Upper lobe of right lung (tissue), 1 donor: Measurements from ENCODE around the gene FBXO7. TPM values are rescaled to one million over a fixed set of nuclear protein-coding genes. Genes with fewer than 3 reads are reported as not detected.

ENCODE experiments used
- ATAC-seq: fragments of 200-7000 bp; cut with Tn5 transposase; one replicate; pipeline ENCODE4 v1.9.1; 2020; ENCODE audit warnings: mild to moderate bottlenecking, moderate library complexity
- DNase-seq: peaks from one replicate; pipeline ENCODE4 v3.0.0-alpha.2; 2020
- H3K27ac ChIP-seq: fragments of 200-600 bp; one replicate; pipeline ENCODE4 v1.8.0; 2022
- H3K27me3 ChIP-seq: fragments of 200-600 bp; one replicate; pipeline ENCODE4 v1.8.0; 2022; ENCODE audit warnings: mild to moderate bottlenecking
- H3K36me3 ChIP-seq: fragments of 200-600 bp; one replicate; pipeline ENCODE4 v1.8.0; 2022
- H3K4me1 ChIP-seq: fragments of 200-600 bp; one replicate; pipeline ENCODE4 v1.8.0; 2022
- H3K4me3 ChIP-seq: fragments of 200-600 bp; one replicate; pipeline ENCODE4 v1.8.0; 2022; ENCODE audit warnings: mild to moderate bottlenecking
- H3K9me3 ChIP-seq: fragments of 200-600 bp; one replicate; pipeline ENCODE4 v1.8.0; 2022
- intact Hi-C: fragments of 100-400 bp; cut with DNase I; formaldehyde crosslinking; loops from one replicate; pipeline ENCODE4 v1.11.0; 2022
- total RNA-seq: library from RNA; stranded (reverse); fragmentation: NEBNext Ultra II Directional; extraction: Animal tissue kit (Norgen Biotek cat#: 25700); gene quantifications from one replicate; pipeline ENCODE4 v1.2.1, GENCODE V29; 2021
- TF ChIP-seq, protein P1 (sequence below): fragments of 200-600 bp; IDR thresholded peaks from one replicate; pipeline ENCODE4 v1.8.0; 2022; ENCODE audit warnings: antibody characterized with exemption
- donor health status: DM: no; HTN: yes; CAD: no; lungs with severe emphysema.

FBXO7 gene
- total RNA-seq, 1 donor from 2014 or later = 96.4 TPM

DNA sequence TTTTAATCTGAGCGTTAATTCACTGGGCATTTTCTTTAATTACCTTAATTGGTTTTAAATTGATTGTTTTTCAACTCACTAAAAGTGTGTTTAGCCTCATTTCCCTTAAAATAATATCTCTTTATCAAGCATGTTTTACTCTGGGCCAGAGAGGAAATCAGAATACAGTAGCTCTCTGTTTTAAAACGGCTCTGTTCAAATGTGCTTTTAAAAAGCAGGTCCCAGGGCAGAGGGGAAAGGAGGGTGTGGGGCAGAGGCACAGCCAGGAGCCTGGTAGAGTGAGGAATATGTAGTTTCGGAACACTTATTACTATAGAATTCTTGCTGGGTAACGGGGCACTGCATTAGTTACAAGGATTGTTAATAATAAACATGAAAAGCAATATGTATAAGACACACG is 47.6 kb downstream of the FBXO7 start:
- TF ChIP-seq, protein P1, sequence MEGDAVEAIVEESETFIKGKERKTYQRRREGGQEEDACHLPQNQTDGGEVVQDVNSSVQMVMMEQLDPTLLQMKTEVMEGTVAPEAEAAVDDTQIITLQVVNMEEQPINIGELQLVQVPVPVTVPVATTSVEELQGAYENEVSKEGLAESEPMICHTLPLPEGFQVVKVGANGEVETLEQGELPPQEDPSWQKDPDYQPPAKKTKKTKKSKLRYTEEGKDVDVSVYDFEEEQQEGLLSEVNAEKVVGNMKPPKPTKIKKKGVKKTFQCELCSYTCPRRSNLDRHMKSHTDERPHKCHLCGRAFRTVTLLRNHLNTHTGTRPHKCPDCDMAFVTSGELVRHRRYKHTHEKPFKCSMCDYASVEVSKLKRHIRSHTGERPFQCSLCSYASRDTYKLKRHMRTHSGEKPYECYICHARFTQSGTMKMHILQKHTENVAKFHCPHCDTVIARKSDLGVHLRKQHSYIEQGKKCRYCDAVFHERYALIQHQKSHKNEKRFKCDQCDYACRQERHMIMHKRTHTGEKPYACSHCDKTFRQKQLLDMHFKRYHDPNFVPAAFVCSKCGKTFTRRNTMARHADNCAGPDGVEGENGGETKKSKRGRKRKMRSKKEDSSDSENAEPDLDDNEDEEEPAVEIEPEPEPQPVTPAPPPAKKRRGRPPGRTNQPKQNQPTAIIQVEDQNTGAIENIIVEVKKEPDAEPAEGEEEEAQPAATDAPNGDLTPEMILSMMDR = no peak
- no peaks in the 10 kb centered on the region for H3K36me3 ChIP-seq
- no peak for DNase-seq
- no peak overlapping the region for H3K27ac ChIP-seq
- H3K27me3 ChIP-seq = no peaks in the 10 kb centered on the region
- no peaks in the 10 kb centered on the region for H3K4me1 ChIP-seq
- no peak overlapping the region for H3K4me3 ChIP-seq
- H3K9me3 ChIP-seq = no peaks in the 10 kb centered on the region
- intact Hi-C loops = loop anchor here (10.0 kb wide), 1 partner anchor 473 kb away; no protein-coding TSS in a partner anchor
- ATAC-seq = no peak

DNA sequence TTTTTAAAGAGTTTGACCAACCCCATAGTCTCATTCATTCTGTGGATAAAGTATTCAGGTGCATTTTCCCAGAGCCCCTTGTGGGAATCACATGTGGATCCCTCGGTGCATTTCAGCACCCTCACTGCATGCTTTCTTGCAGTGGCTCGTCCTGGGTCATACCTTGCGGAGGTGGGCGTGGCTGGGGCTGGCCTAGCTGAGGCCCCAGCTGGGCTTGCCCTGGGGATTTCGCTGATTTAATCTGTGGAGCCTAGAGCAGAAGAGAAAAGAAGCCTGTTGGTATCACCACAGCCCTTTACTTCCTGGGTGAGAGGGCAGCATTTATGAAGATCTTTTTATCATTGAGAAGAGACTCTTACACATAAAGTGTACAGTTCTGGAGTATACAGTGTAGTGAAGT is 53.1 kb downstream of the FBXO7 start:
- H3K27ac ChIP-seq = no peak overlapping the region
- intact Hi-C loops = loop anchor here (2.0 to 10.0 kb wide), 2 partner anchors 269 to 467 kb away; no protein-coding TSS in a partner anchor
- TF ChIP-seq, protein P1 = no peak
- H3K36me3 ChIP-seq = no peaks in the 10 kb centered on the region
- DNase-seq (no peak), ATAC-seq (no peak)
- H3K27me3 ChIP-seq = no peaks in the 10 kb centered on the region
- H3K4me3 ChIP-seq = no peak overlapping the region
- H3K4me1 ChIP-seq = peaks cover 29% of the 10 kb centered on the region
- H3K9me3 ChIP-seq = no peaks in the 10 kb centered on the region

DNA sequence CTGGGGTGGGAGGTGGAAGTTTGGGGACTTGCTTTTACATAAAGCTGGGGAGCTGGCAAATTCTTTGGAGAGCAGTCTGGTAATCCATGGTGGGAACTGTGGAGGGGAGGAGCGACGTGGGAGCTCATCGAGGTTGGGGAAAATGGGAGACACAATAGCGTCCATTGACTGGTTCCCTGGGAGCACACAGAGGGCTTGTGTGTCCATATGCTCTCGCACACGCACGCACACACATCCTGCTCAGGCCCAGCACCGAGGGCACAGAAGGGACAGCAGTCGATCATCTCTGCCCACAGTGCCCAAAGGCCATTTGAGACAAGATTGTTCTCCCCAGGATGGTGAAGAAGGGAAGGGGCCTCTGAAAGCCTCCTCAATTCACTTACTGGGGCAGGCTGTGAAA is 53.7 kb downstream of the FBXO7 start:
- no peaks in the 10 kb centered on the region for H3K36me3 ChIP-seq
- DNase-seq (no peak), ATAC-seq (no peak)
- intact Hi-C loops = loop anchor here (2.0 to 10.0 kb wide), 2 partner anchors 268 to 466 kb away; no protein-coding TSS in a partner anchor
- H3K9me3 ChIP-seq = no peaks in the 10 kb centered on the region
- no peak overlapping the region for H3K4me3 ChIP-seq
- no peaks in the 10 kb centered on the region for H3K27me3 ChIP-seq
- H3K4me1 ChIP-seq = peaks cover 33% of the 10 kb centered on the region
- TF ChIP-seq, protein P1 = no peak
- H3K27ac ChIP-seq = no peak overlapping the region

DNA sequence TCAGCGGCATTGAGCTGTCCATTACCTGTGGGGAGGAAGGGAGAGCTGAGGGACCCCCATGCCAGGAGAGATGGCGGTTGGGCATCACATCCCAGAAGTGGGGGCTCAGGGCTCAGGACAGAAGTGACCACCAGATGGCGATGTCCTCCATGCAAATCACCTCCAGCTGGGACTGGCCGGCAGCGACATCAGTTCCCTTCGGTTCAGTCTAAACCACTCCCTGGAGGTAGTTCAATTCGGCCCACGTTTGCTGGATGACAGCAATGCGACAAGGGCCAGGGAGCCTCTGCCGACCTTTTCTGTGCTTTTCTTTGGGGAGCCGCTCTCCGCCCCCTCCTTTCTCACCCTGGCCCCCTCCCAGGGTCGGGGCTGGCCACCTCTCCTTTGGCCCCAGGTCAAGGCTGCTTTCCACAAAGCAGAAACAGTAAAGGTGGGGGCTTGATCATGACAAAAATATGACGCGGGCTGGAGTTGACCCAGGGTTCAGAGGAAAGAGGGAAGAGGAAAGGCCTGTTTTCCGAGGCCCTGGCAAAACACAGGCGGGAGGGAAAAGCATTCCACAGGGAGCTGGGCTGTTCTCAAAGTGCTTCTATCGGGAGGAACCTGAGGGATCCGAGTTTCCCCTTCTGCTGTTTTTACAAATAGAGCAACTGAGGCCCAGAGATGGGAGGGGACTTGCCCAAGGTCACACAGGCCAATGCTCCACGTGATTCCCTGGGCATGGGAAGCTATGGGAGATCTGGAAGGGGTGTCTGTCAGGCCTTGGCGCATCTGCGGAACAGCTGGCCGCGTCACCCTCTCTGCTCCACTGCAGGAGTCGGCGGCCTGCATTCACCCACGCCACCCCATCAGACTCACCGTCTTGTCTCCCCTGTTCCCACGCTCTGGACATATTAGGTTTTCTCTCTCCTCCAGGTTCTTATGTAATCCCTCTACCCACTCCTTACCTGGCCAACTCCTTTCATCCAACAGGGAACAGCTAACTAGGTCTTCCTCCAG is 54.7 kb downstream of the FBXO7 start:
- DNase-seq (peak; percentile 86), ATAC-seq (peak; percentile 85)
- TF ChIP-seq, protein P1 = peak; percentile 83
- no peaks in the 10 kb centered on the region for H3K27me3 ChIP-seq
- intact Hi-C loops = loop anchor here (2.0 to 10.0 kb wide), 2 partner anchors 268 to 466 kb away; no protein-coding TSS in a partner anchor
- H3K9me3 ChIP-seq = no peaks in the 10 kb centered on the region
- H3K4me1 ChIP-seq = peaks cover 40% of the 10 kb centered on the region
- peak overlapping the region; percentile 71 for H3K27ac ChIP-seq
- no peaks in the 10 kb centered on the region for H3K36me3 ChIP-seq
- no peak overlapping the region for H3K4me3 ChIP-seq

DNA sequence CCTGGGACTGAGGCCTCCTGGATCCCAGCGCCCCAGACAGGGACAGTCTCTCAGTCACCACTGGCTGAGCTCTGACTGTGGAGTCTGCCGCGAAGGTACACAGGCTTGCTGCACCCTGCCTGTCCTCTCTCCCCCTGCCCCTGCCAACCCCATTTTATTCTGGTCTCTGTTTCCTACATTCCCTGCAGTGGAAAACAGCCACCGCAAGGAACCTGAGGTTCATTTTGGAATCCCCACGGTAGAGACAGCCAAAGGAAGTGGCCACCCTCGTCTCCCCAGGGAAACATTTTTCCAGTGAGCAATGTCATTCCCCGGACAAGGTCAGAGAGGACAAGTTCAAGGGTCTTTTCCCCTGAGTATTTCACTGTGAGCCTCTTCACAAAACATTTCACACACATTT is 56.6 kb downstream of the FBXO7 start:
- Histone ChIP-seq H3K9me3 (no peaks in the 10 kb centered on the region), H3K4me3 (no peak overlapping the region), H3K27me3 (no peaks in the 10 kb centered on the region), H3K36me3 (no peaks in the 10 kb centered on the region), H3K27ac (peak overlapping the region; percentile 71), H3K4me1 (peaks cover 40% of the 10 kb centered on the region)
- intact Hi-C loops = no loop called here
- DNase-seq (no peak), ATAC-seq (no peak)
- TF ChIP-seq, protein P1 = no peak
